Adrenal gland (tissue), 12 donors: ENCODE measurements around the gene NCKAP5. TPM values are rescaled to one million over a fixed set of nuclear protein-coding genes. Genes with fewer than 3 reads are reported as not detected.

ENCODE experiments used
- DNase-seq, 7 donors: peaks; one replicate each; pipeline ENCODE4 v3.0.0-alpha.2; 2019 to 2020
- H3K27ac ChIP-seq, 5 donors: fragments of 200-600 bp; sonication (generic) in 4 of 5; 1 replicate in 3 of 5; 2 replicates in 2 of 5; pipeline versions ENCODE4 v1.5.1 to v1.8.0; 2016 to 2020; ENCODE audit warnings: mild to moderate bottlenecking in 1 of 5
- H3K27me3 ChIP-seq: fragments of 200-600 bp; 2 replicates; pipeline ENCODE4 v1.8.0; 2021
- H3K36me3 ChIP-seq, 2 donors: fragments of 200-600 bp; replicated peaks in 1 of 2; 1 replicate in 1 of 2; 2 replicates in 1 of 2; pipeline versions ENCODE4 v1.5.1 to v1.8.0; 2018 to 2022
- H3K4me1 ChIP-seq, 2 donors: fragments of 200-600 bp; replicated peaks in 1 of 2; 1 replicate in 1 of 2; 2 replicates in 1 of 2; pipeline versions ENCODE4 v1.5.1 to v1.8.0; 2018 to 2021
- H3K4me3 ChIP-seq, 4 donors: fragments of 200-600 bp; sonication (generic) in 3 of 4; one replicate each; pipeline ENCODE4 v1.5.1; 2016 to 2018
- H3K9me3 ChIP-seq, 3 donors: fragments of 200-600 bp; sonication (generic) in 1 of 3; replicated peaks in 1 of 3; 1 replicate in 2 of 3; 2 replicates in 1 of 3; pipeline versions ENCODE4 v1.5.1 to v1.8.0; 2016 to 2021
- CTCF ChIP-seq, 6 experiments: fragments of 450-650 bp in 4 of 6; fragments of 200-600 bp in 2 of 6; sonication (generic) in 1 of 6; IDR thresholded peaks; 1 replicate in 5 of 6; 2 replicates in 1 of 6; pipeline versions ENCODE4 v1.5.1 to v1.8.0; 2016 to 2021; ENCODE audit warnings: antibody characterized with exemption in 6 of 6, mild to moderate bottlenecking in 2 of 6, moderate library complexity in 1 of 6
- POLR2A ChIP-seq, 2 donors: fragments of 450-650 bp; IDR thresholded peaks; one replicate each; pipeline ENCODE4 v1.6.1; 2017; ENCODE audit warnings: antibody characterized with exemption in 2 of 2, mild to moderate bottlenecking in 2 of 2, moderate library complexity in 1 of 2
- WGBS, 4 donors: extraction: QIAGEN DNeasy Blood & Tissue Kit in 2 of 4; methylation state at CpG; one replicate each; pipeline versions ENCODE4 v1.1.5 to v1.1.7; 2013 to 2017; 5-methylcytosine and 5-hydroxymethylcytosine counted together
- intact Hi-C, 2 donors: fragments of 100-400 bp; cut with DNase I; formaldehyde crosslinking; loops; one replicate each; pipeline versions ENCODE4 v1.14.1 to v1.15.0; 2022 to 2023
- polyA plus RNA-seq, 3 donors: library from polyadenylated mRNA; stranded (reverse); fragments of 200-250 nt in 2 of 3; fragments of 350-450 nt in 1 of 3; fragmentation: Illumina TruSeq in 1 of 3; extraction: RNeasy Lipid Tissue Mini Kit (QIAGEN cat#74804) in 1 of 3; gene quantifications; one replicate each; pipeline ENCODE4 v1.2.3, GENCODE V29; 2013 to 2014
- total RNA-seq, 9 donors: library from RNA; depleted of rRNA in 4 of 9; stranded (reverse); fragments of >200 nt in 4 of 9; fragments of 120-200 nt in 1 of 9; fragmentation: NEBNext Ultra II Directional in 1 of 9; extraction: Animal tissue kit (Norgen Biotek cat#: 25700) in 1 of 9; gene quantifications; one replicate each; pipeline versions ENCODE4 v1.1.0 to v1.2.4, GENCODE V29; 2013 to 2023
- donor health status: healthy with polysubstance abuse.
- donor health status: Bipolar disorder and iron deficiency.
- donor health status: DM: yes; HTN: yes; CAD: no.
- donor health status: DM: no; HTN: no; CAD: no.
- donor health status: DM: no; HTN: no; CAD: no.
- donor health status: DM: yes; HTN: yes; CAD: no.

The NCKAP5 gene
- total and polyA plus RNA-seq, 12 donors: 0.06 to 3.1 (median 1.1) TPM

GRCh38 chr2:132752421-132753206, 815.6 kb downstream of the NCKAP5 start:
- TF ChIP-seq CTCF (IDR thresholded peaks at IDR 0.05): no peak
- TF ChIP-seq POLR2A (IDR thresholded peaks at IDR 0.05): no peak
- Histone ChIP-seq H3K27me3 (no peaks in the 10 kb centered on the region), H3K27ac (no peak overlapping the region), H3K4me3 (no peak overlapping the region), H3K4me1 (no peaks in the 10 kb centered on the region), H3K9me3 (no peaks in the 10 kb centered on the region), H3K36me3 (no peaks in the 10 kb centered on the region)
- WGBS, 4 donors: 84 to 93% (median 89%) methylated on average over 5 of the region's 5 CpGs
- no peak for DNase-seq
- intact Hi-C loops: no loop called here

- Histone ChIP-seq H3K36me3 (no peaks in the 10 kb centered on the region), H3K4me1 (no peaks in the 10 kb centered on the region), H3K27ac (no peak overlapping the region), H3K9me3 (no peaks in the 10 kb centered on the region), H3K4me3 (no peak overlapping the region), H3K27me3 (no peaks in the 10 kb centered on the region)
- TF ChIP-seq CTCF (IDR thresholded peaks at IDR 0.05) (no peak), POLR2A (IDR thresholded peaks at IDR 0.05) (no peak)
- intact Hi-C loops: no loop called here
- no peak for DNase-seq
Observed at GRCh38 chr2:132751836-132752235, 816.4 kb downstream of the NCKAP5 start.

GRCh38 chr2:132750606-132751005, 817.7 kb downstream of the NCKAP5 start:
- Histone ChIP-seq H3K27ac (no peak overlapping the region), H3K4me1 (no peaks in the 10 kb centered on the region), H3K27me3 (no peaks in the 10 kb centered on the region), H3K36me3 (no peaks in the 10 kb centered on the region), H3K4me3 (no peak overlapping the region), H3K9me3 (no peaks in the 10 kb centered on the region)
- TF ChIP-seq POLR2A (IDR thresholded peaks at IDR 0.05) (no peak), CTCF (IDR thresholded peaks at IDR 0.05) (no peak)
- intact Hi-C loops: no loop called here
- no peak for DNase-seq

GRCh38 chr2:132747046-132747445, 821.2 kb downstream of the NCKAP5 start:
- no peaks in the 10 kb centered on the region for H3K4me1 ChIP-seq
- intact Hi-C loops: no loop called here
- TF ChIP-seq POLR2A (IDR thresholded peaks at IDR 0.05) (no peak), CTCF (IDR thresholded peaks at IDR 0.05) (no peak)
- no peak overlapping the region for H3K4me3 ChIP-seq
- DNase-seq: no peak
- no peaks in the 10 kb centered on the region for H3K27me3 ChIP-seq
- 52 to 63% (median 57%) methylated on average over 2 of the region's 2 CpGs for WGBS, 4 donors
- peaks cover 0 to 12% (median 0%) of the 10 kb centered on the region in 3 donors for H3K9me3 ChIP-seq
- no peak overlapping the region for H3K27ac ChIP-seq
- H3K36me3 ChIP-seq: no peaks in the 10 kb centered on the region
